ENCODE results near the gene ADAMTSL1.

Gene ADAMTSL1

GRCh38 chr9:18851069-18851795 is 377.3 kb downstream of the ADAMTSL1 start:
- no peak overlapping the region for H3K9ac ChIP-seq
- no peaks in the 10 kb centered on the region for H4K20me1 ChIP-seq (ENCODE audit: insufficient read depth)
- no peak overlapping the region for H3K4me2 ChIP-seq
- H3K27me3 ChIP-seq (ENCODE audit: insufficient read depth, low read depth): no peaks in the 10 kb centered on the region
- no peaks in the 10 kb centered on the region for H3K36me3 ChIP-seq (ENCODE audit: insufficient read depth)
- H3K27ac ChIP-seq: no peak overlapping the region
- no peak overlapping the region for H3K4me3 ChIP-seq (IDR thresholded peaks at IDR 0.05; ENCODE audit: insufficient read depth, low read depth, low read length)
- TF ChIP-seq CTCF (conservative IDR thresholded peaks at IDR 0.05; ENCODE audit: low read depth, low read length): no peak
- no peaks in the 10 kb centered on the region for H3K79me2 ChIP-seq (ENCODE audit: insufficient read depth, low read depth)
- H2AFZ ChIP-seq (ENCODE audit: low read depth): no peak overlapping the region
- no peaks in the 10 kb centered on the region for H3K4me1 ChIP-seq (ENCODE audit: low read depth, poor library complexity, severe bottlenecking)

GRCh38 chr9:18855656-18856055 is 381.7 kb downstream of the ADAMTSL1 start:
- H3K27ac ChIP-seq: no peak overlapping the region
- H3K9ac ChIP-seq: no peak overlapping the region
- H3K79me2 ChIP-seq (ENCODE audit: insufficient read depth, low read depth): no peaks in the 10 kb centered on the region
- H3K36me3 ChIP-seq (ENCODE audit: insufficient read depth): no peaks in the 10 kb centered on the region
- no peak overlapping the region for H2AFZ ChIP-seq (ENCODE audit: low read depth)
- H4K20me1 ChIP-seq (ENCODE audit: insufficient read depth): no peaks in the 10 kb centered on the region
- TF ChIP-seq CTCF (conservative IDR thresholded peaks at IDR 0.05; ENCODE audit: low read depth, low read length): no peak
- H3K27me3 ChIP-seq (ENCODE audit: insufficient read depth, low read depth): no peaks in the 10 kb centered on the region
- no peak overlapping the region for H3K4me2 ChIP-seq
- H3K4me1 ChIP-seq (ENCODE audit: low read depth, poor library complexity, severe bottlenecking): no peaks in the 10 kb centered on the region
- H3K4me3 ChIP-seq (IDR thresholded peaks at IDR 0.05; ENCODE audit: insufficient read depth, low read depth, low read length): no peak overlapping the region

GRCh38 chr9:18857334-18857733 is 383.4 kb downstream of the ADAMTSL1 start:
- Histone ChIP-seq H3K36me3 (ENCODE audit: insufficient read depth) (no peaks in the 10 kb centered on the region), H4K20me1 (ENCODE audit: insufficient read depth) (no peaks in the 10 kb centered on the region), H3K9ac (no peak overlapping the region), H3K4me3 (IDR thresholded peaks at IDR 0.05; ENCODE audit: insufficient read depth, low read depth, low read length) (no peak overlapping the region), H3K4me1 (ENCODE audit: low read depth, poor library complexity, severe bottlenecking) (no peaks in the 10 kb centered on the region), H3K79me2 (ENCODE audit: insufficient read depth, low read depth) (no peaks in the 10 kb centered on the region), H3K27me3 (ENCODE audit: insufficient read depth, low read depth) (no peaks in the 10 kb centered on the region), H2AFZ (ENCODE audit: low read depth) (no peak overlapping the region), H3K4me2 (no peak overlapping the region), H3K27ac (no peak overlapping the region)
- no peak for TF ChIP-seq CTCF (conservative IDR thresholded peaks at IDR 0.05; ENCODE audit: low read depth, low read length)

- H2AFZ ChIP-seq (ENCODE audit: low read depth): no peak overlapping the region
- H3K4me1 ChIP-seq (ENCODE audit: low read depth, poor library complexity, severe bottlenecking): no peaks in the 10 kb centered on the region
- no peaks in the 10 kb centered on the region for H4K20me1 ChIP-seq (ENCODE audit: insufficient read depth)
- H3K9ac ChIP-seq: no peak overlapping the region
- H3K79me2 ChIP-seq (ENCODE audit: insufficient read depth, low read depth): no peaks in the 10 kb centered on the region
- no peak overlapping the region for H3K4me2 ChIP-seq
- no peaks in the 10 kb centered on the region for H3K36me3 ChIP-seq (ENCODE audit: insufficient read depth)
- no peaks in the 10 kb centered on the region for H3K27me3 ChIP-seq (ENCODE audit: insufficient read depth, low read depth)
- no peak overlapping the region for H3K27ac ChIP-seq
- H3K4me3 ChIP-seq (IDR thresholded peaks at IDR 0.05; ENCODE audit: insufficient read depth, low read depth, low read length): no peak overlapping the region
- no peak for TF ChIP-seq CTCF (conservative IDR thresholded peaks at IDR 0.05; ENCODE audit: low read depth, low read length)
Measured at GRCh38 chr9:18857769-18858168, 383.8 kb downstream of the ADAMTSL1 start.

Measured in KMS-11 (cell line).